Stimulated activated CD8-positive, alpha-beta memory T cell treated with anti-CD3 and anti-CD28 coated beads, Interleukin-7, amount 100 ng/mL, for 48 hours (primary cell): ENCODE measurements around the gene POLR2E.

Experiments used
- DNase-seq, 2 donors: peaks; one replicate each; pipeline ENCODE4 v3.0.0-alpha.2; 2020; ENCODE audit warnings: low read depth in 1 of 2; ENCODE audit errors: extremely low read depth in 1 of 2

POLR2E gene

DNA sequence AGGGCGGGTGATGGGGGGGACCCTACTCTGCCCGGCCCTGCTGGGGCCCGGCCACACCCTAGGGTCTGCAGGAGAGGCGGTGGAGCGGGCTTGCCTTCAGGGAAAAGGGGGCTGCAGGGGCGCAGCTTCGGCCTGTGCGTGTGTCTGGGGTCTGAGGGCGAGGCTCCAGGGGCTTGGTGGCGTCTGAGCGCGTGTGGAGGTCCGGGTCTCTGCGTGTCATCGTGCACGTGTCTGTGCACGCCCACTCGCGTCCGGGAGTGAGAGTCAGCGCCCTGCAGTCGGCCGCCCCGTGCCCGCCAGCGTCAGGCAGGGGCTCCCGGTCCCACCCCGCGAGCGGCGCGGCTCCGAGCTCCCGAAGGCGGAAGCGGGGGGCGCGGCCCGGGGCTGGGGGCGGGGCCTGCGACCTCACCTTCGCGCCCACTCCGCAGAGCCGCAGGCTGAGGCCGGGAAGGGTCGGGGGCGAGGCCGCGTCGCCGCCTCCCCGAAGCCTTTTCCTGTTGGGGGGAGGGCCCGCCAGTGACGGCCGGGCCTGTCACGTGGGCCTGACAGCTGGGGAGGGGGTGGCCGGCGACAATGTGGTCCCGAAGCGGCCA lies 28.3 kb downstream of the POLR2E start, which contains the start of gene ARHGAP45:
Gene ARHGAP45 (plus strand): TSS at position 420 of the 593 bp plus-strand sequence. CDS start 239 bp downstream, outside the sequence.
- DNase-seq = peak; percentile 65 to 77

DNA sequence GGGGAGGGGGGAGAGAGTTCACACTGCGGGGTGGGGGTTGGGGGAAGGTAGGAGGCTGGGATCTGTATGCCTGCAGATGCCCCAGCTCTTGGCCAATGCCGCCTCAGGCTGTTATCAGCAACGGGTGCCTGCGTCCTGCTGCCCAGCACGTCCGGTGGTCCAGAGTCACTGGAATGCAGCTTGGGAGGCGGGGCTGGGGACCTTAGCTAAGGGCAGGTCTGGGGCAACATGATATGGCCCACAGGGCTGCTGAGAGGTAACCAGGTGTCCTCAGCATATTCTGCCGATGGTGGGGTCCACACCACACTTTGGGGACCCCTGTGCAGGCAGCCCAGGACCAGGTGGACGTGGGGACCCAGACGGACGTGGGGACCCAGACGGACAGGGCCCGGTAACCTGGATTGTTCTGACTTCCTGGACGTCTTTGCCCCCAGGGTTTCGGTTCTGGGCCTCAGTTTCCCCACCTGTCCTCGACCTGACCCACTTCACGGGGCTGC lies 28.9 kb downstream of the POLR2E start:
- DNase-seq = no peak

DNA sequence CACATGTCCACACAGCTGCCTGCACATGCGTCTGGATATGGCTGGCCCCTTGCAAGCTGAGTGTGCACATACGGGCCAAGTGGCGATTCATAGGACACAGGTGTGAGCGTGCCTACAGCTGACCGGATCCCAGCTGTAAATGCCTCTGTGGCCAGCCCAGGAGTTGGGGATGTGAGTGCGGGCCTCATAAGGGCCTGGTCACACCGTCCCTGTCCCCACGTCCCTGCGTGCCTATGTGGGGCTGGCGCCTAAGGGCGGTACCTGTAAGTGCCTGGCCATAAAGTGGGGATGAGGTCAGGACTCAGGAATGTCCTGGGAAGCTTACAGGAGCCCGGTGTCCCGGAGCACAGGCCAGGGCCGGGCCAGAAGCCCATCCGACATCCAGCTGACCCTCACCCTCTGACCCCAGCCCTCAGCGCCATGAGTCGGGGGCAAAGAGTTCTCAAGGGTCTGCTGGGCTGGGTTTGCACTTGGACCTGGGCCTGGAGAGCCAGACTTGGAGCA lies 29.5 kb downstream of the POLR2E start:
- no peak for DNase-seq

DNA sequence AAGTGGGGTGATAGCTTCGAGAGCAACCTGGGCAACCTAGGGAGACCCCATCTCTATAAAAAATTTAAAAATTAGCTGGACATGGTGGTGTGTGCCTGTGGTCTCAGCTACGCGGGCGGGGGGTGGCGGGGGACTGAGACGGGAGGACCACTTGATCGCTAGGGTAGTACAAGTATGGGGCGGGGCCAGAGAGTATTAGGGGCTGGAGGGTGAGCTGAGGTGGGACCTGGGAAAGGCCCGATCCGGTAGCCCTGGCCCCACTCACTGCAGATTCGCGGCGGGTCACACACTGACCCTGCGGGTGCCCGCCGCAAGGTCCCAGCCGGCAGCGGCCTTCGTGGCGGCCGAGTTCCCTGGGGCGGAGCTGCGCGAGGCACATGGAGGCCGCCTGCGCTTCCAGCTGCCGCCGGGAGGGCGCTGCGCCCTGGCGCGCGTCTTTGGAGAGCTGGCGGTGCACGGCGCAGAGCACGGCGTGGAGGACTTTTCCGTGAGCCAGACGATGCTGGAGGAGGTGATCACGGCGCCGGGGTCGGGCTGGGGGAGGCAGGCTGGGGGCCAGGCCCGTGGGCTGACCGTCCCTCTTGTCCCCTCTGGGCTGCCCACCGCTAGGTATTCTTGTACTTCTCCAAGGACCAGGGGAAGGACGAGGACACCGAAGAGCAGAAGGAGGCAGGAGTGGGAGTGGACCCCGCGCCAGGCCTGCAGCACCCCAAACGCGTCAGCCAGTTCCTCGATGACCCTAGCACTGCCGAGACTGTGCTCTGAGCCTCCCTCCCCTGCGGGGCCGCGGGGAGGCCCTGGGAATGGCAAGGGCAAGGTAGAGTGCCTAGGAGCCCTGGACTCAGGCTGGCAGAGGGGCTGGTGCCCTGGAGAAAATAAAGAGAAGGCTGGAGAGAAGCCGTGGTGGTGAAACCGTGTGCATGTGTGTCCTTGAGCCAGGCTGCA lies 30.2 kb downstream of the POLR2E start:
- no peak for DNase-seq

DNA sequence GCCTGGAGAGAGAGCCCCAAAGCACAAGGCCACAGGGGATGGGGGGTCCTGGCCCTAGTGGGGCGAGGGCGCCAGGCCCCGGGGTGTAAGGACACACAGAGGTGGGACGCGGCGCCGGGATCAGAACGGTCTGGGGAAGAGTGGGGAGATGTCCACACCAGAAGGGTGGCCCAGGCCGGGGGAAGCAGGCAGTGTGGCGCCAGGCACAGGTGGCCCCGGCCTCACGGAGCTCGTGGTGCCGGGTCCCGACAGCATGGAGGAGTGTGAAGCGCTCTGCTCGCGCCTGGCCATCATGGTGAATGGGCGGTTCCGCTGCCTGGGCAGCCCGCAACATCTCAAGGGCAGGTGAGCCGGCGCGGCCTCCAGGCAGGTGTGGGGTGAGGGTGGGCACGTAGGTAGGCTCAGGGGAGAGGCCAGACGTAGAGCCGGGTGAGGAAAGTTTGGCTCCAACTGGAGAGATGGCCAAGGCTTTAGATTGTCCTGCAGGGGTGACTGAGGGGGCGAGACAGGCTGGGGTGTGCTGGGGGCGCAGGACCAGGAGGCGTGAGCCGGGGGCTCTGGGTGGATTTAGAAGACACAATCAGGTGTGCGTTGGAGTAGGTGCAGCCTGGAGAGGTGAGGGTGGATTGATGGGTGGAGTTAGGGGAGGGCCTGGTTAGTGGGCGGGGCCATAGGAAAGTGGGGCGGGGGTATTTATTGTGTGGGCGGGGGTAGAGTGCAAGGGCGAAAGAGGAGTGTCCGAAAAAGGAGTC lies 31.1 kb downstream of the POLR2E start:
- no peak for DNase-seq

DNA sequence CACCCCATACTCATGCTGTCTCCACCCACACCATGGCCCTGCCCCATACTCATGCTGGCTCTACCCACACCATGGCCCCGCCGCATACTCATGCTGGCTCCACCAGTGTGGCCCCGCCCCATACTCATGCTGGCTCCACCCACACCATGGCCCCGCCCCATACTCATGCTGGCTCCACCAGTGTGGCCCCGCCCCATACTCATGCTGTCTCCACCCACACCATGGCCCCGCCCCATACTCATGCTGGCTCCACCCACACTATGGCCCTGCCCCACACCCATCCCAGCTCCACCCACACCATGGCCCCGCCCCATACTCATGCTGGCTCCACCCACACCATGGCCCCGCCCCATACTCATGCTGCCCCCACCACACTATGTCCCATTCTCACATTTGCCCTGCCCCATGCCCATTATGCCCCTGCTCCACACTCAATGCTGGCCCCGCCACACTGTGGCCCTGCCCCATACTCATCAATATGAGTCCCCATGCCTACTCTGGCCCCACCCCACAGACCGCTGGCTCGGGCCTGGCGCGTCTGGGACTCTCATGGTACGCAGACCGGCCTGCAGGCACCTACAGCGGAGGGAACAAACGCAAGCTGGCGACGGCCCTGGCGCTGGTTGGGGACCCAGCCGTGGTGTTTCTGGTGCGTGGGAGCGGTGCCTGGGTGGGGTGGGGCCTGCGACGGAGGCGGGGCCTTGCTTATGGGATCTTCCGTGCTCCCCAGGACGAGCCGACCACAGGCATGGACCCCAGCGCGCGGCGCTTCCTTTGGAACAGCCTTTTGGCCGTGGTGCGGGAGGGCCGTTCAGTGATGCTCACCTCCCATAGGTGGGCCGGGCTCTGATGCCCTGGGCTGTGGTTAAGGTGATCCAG lies 31.9 kb downstream of the POLR2E start:
- DNase-seq = peak in 1 of 2 donors; percentile 60

DNA sequence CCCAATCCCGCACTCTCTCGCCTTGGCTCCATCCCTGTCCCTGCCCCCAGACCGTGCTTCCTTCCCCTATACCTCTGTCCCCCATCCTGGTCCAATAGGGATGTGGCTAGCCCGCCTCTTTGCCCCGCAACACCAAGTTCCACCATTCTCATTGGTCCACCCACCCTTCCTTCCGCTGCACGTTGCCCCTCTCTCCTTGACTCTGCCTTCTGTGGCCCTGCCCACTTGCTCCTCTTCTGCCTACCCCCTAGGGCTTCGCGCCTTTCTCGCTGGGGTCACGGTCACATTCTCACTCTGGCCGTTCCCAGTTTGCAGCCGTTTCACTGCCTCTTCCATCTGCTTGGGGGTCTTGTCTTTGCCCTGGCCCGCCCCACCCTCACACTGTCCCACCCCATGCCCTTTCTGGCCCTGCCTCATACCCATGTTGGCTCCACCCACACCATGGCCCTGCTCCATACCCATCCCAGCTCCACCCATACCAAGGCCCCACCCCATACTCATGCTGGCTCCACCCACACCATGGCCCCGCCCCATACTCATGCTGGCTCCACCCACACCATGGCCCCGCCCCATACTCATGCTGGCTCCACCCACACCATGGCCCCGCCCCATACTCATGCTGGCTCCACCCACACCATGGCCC lies 32.7 kb downstream of the POLR2E start:
- no peak for DNase-seq

DNA sequence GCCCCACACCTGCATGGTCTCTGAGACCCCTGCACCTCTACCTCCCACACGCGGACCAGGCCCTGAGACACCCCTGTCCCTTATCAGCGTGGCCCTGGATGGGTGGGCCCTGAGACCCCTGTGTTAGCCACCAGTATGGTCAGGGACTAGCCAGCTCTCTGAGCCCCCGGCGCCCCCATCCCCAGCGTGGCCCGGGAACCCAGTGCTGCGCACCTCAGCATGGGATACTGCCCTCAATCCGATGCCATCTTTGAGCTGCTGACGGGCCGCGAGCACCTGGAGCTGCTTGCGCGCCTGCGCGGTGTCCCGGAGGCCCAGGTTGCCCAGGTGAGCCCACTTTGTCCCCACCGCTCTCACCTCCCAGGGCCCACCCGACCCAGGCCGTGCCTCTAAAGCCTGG lies 33.2 kb downstream of the POLR2E start:
- no peak for DNase-seq

DNA sequence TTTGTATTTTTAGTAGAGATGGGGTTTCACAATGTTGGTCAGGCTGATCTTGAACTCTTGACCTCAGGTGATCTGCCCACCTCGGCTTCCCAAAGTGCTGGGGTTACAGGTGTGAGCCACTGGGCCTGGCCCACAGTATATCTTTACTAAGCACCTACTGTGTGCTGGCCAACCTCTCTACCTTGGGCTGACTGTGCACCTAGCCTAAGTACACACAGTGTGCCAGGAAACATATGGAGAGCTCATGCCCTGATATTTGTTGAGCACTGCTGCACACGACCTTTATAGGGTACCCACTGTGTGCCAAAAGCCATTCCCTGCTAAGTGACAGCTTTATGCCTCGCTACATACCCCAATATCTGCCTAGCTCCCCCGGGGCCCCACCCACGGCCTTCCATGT lies 34.5 kb downstream of the POLR2E start:
- DNase-seq = no peak

DNA sequence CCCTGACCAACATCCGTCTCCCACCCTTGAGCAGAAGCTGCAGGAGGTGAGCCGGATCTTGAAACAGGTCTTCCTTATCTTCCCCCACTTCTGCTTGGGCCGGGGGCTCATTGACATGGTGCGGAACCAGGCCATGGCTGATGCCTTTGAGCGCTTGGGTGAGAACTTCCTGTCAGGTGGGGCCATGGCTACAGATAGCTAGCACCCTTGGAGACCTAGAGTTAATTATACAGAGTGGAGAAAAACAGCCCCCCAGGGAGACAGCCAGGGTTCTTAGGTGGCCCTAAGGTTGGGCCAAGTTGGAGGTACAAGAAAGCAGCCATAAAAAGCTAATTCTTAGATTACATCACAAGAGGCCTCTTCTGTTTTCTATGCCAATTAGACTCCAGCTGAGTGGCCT lies 37.1 kb downstream of the POLR2E start:
- no peak for DNase-seq

DNA sequence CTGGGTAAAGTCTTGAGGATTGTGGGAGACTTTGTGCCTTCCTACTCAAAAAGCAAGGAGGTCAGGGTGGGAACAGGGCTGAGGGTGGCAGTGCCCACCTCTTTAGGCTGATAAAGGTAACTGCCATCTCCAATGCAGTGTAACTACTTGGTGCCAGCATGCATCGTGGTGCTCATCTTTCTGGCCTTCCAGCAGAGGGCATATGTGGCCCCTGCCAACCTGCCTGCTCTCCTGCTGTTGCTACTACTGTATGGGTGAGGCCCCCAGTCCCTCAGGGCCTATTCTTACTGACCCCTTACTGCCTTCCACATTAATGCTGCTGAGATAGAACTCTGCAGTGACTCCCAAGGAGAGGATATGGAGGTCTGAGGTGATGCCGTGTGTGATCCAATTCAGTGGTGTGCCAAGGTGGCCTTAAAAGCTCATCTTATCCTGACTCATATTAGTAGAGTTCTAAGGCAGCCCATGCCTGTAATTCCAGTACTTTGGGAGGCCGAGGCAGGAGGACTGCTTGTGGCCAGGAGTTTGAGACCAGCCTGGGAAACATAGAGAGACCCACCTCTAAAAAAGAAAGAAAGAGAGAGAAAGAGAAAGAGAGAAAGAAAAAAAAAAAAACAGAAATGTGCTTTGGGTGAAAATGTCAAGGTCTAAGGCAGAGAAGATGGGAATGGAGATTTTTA lies 37.9 kb downstream of the POLR2E start:
- no peak for DNase-seq

DNA sequence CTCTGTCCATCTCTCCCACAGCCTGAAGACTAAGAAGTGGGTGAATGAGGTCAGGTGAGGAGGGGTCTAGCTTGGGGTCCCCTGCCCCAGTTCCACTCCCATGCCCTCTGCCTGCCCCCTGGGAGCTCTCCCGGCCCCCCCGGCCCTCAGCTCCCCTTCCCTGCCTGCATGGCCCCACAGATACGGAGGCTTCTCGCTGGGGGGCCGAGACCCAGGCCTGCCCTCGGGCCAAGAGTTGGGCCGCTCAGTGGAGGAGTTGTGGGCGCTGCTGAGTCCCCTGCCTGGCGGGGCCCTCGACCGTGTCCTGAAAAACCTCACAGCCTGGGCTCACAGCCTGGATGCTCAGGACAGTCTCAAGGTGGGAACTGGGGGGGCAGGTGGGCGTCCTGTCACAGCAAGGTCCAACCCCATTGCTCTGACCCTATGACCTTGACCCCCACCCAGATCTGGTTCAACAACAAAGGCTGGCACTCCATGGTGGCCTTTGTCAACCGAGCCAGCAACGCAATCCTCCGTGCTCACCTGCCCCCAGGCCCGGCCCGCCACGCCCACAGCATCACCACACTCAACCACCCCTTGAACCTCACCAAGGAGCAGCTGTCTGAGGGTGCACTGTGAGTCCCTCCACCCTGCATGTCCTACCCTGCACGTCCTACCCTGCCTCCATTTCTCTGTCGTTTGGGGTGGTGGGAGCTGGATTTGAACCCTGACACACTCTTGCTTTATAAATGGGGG lies 39.1 kb downstream of the POLR2E start:
- no peak for DNase-seq

DNA sequence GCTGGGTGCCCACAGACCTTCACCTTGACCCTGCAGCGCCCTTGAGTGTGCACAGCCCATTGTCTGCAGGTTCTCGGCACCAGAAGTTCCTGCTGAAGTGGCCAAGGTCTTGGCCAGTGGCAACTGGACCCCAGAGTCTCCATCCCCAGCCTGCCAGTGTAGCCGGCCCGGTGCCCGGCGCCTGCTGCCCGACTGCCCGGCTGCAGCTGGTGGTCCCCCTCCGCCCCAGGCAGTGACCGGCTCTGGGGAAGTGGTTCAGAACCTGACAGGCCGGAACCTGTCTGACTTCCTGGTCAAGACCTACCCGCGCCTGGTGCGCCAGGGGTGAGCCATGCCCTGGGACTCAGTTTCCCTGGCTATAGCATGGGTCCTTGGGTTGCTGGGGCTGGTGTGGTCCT lies 40.1 kb downstream of the POLR2E start:
- no peak for DNase-seq

DNA sequence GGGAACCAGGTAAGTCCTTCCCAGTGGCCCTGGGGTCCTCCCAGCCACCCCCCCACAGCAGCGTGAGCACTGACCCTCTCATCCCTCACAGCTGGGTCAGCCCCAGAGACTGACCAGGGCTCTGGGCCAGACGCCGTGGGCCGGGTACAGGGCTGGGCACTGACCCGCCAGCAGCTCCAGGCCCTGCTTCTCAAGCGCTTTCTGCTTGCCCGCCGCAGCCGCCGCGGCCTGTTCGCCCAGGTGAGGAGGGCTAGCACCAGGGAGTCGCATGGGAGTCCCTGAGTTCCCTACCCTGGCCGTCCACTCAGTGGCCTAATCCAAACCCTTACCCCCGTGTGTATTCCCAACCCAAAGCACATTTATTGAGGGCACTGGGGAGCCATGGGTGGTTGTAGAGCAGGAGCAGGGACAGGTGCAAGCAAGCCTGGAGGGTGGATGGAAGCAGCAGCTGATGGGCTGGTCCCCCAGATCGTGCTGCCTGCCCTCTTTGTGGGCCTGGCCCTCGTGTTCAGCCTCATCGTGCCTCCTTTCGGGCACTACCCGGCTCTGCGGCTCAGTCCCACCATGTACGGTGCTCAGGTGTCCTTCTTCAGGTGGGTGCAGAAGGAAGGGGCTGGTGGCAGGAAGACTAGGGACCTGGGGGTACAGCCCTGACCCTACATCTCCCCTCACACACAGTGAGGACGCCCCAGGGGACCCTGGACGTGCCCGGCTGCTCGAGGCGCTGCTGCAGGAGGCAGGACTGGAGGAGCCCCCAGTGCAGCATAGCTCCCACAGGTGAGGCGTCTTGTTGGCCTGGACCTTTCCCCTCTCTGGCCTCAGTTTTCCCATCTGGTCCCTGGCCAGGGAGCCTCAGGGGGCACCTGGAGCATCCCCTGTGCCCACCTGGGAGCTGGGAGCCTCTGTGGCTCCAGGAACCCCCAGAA lies 40.8 kb downstream of the POLR2E start:
- DNase-seq = no peak

DNA sequence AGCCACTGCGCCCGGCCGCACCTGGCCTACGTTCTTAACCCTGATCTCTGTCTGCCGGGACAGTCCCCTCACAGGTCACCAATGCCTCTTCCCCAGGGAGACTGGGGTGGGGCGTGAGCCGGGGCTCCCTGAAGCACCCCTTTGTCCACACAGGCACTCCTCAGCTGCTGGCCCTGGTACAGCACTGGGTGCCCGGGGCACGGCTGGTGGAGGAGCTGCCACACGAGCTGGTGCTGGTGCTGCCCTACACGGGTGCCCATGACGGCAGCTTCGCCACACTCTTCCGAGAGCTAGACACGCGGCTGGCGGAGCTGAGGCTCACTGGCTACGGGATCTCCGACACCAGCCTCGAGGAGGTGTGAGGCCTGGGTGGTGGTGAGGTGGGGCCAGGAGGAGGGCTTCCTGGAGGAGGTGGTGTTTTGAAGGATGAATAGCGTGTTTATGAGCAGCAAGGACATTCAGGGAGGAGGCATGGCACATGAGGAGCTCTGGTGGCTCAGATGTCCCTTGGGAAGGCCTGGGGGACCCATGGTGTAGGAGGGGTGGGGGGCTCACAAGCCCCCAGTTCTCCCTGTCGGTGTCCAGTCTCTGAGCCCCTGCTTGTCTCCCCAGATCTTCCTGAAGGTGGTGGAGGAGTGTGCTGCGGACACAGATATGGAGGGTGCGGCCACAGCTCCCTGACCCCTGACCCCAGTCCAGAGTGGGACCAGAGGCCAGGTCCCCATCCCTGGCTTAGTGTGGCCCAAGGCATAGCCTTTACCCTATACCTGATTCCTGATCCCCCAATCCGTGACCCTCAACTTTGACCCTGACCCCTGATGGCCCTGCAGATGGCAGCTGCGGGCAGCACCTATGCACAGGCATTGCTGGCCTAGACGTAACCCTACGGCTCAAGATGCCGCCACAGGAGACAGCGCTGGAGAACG lies 41.7 kb downstream of the POLR2E start:
- no peak for DNase-seq

DNA sequence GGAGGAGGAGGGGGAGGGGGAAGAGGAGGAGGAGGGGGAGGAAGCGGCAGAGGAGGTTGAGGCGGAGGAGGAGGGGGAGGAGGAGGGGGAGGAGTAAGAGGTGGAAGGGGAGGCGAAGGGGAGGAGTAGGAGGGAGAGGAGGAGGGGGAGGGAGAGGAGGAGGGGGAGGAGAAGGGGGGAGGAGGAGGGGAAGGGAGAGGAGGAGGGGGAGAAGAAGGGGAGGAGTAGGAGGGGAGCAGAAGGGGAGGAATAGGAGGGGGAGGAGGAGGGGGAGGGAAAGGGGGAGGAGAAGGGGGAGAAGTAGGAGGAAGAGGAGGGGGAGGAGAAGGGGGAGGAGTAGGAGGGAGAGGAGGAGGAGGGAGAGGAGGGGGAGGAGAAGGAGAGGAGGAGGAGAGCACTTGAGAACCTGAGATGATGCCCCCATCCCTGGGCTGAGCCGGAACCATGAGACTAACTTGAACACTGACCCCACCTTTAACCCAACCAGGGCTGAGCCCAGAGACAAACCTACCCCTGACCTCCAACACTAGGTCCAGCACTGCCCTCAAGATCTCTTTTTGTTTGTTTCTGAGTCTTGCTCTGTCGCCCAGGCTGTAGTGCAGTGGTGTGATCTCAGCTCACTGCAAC lies 42.7 kb downstream of the POLR2E start:
- no peak for DNase-seq
